DMS53 treated with DMSO at 0.1 percent for 48 hours (cell line): Measurements from ENCODE around the gene SULT1C3.

Experiments used
- DNase-seq: peaks from one replicate; lab custom pipeline; 2025; ENCODE audit not compliant: unreplicated experiment; lab: John Stamatoyannopoulos, UW

SULT1C3 gene

GRCh38 chr2:108301558-108301957 is 61.8 kb downstream of the SULT1C3 start:
- peak; percentile 47 for DNase-seq

GRCh38 chr2:108304975-108305374 is 65.2 kb downstream of the SULT1C3 start:
- DNase-seq, result no peak

GRCh38 chr2:108305901-108306300 is 66.1 kb downstream of the SULT1C3 start:
- DNase-seq, result no peak

DNA sequence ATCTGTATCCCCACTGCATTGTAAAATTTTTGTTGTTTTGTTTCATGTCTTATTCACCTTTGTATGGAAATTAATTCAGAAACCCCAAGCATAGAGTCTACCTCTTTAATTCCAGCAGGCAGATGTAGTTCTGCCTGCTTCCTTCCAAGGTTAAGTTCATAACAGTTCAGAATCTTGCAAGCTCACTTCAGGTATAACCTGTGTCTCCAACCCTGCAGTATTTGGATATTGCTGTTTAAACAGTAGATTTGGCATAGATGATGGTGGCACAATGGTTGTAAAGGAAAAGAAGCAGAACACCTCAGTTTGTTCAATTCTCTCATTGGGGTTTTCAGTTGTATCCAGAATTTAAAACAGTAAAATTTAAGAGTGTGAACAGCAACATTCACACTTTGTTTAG is 70.1 kb downstream of the SULT1C3 start:
- DNase-seq, result no peak
